Tibial nerve (tissue), 4 donors: ENCODE results near the gene DTX3. TPM values are rescaled to one million over a fixed set of nuclear protein-coding genes. Genes with fewer than 3 reads are reported as not detected.

Source experiments
- DNase-seq, 2 donors: peaks; one replicate each; pipeline ENCODE4 v3.0.0-alpha.2; 2019; ENCODE audit warnings: low spot score in 2 of 2
- H3K27ac ChIP-seq, 4 donors: fragments of 200-600 bp; sonication (generic) in 3 of 4; one replicate each; pipeline ENCODE4 v1.5.1; 2017 to 2019; ENCODE audit warnings: mild to moderate bottlenecking in 1 of 4
- H3K27me3 ChIP-seq, 2 donors: fragments of 200-600 bp; sonication (generic) in 1 of 2; one replicate each; pipeline versions ENCODE4 v1.5.1 to v1.6.0; 2017 to 2019
- H3K36me3 ChIP-seq, 3 donors: fragments of 200-600 bp; sonication (generic); one replicate each; pipeline ENCODE4 v1.5.1; 2018 to 2019
- H3K4me1 ChIP-seq, 4 donors: fragments of 200-600 bp; sonication (generic) in 3 of 4; one replicate each; pipeline ENCODE4 v1.5.1; 2017 to 2019
- H3K4me3 ChIP-seq, 4 donors: fragments of 200-600 bp; sonication (generic) in 3 of 4; one replicate each; pipeline ENCODE4 v1.5.1; 2017 to 2019; ENCODE audit warnings: mild to moderate bottlenecking in 1 of 4, moderate library complexity in 1 of 4
- H3K9me3 ChIP-seq, 4 donors: fragments of 200-600 bp; sonication (generic) in 3 of 4; one replicate each; pipeline ENCODE4 v1.5.1; 2017 to 2019
- EP300 ChIP-seq, 2 donors: sonication (generic); formaldehyde crosslinking; IDR thresholded peaks; one replicate each; pipeline ENCODE4 v1.6.1; 2017; ENCODE audit warnings: antibody characterized with exemption in 2 of 2, mild to moderate bottlenecking in 1 of 2
- POLR2A ChIP-seq, 2 donors: fragments of 450-650 bp; IDR thresholded peaks; one replicate each; pipeline ENCODE4 v1.6.1; 2017; ENCODE audit warnings: antibody characterized with exemption in 2 of 2, mild to moderate bottlenecking in 2 of 2, moderate library complexity in 2 of 2
- WGBS, 2 donors: methylation state at CpG; one replicate each; pipeline ENCODE4 v1.1.5; 2018; 5-methylcytosine and 5-hydroxymethylcytosine counted together
- total RNA-seq, 4 donors: library from RNA; depleted of rRNA; stranded (reverse); fragments of >200 nt; gene quantifications; one replicate each; pipeline ENCODE4 v1.1.0, GENCODE V29; 2016
- TF ChIP-seq, protein P1 (sequence below), 5 experiments: fragments of 200-600 bp in 3 of 5; fragments of 450-650 bp in 2 of 5; sonication (generic) in 3 of 5; IDR thresholded peaks; one replicate each; pipeline ENCODE4 v1.5.1; 2016 to 2019; ENCODE audit warnings: antibody characterized with exemption in 5 of 5, mild to moderate bottlenecking in 3 of 5, moderate library complexity in 2 of 5

The DTX3 gene
- total RNA-seq, 4 donors from 2014 or later: 19.0 to 33.1 (median 28.1) TPM

DNA sequence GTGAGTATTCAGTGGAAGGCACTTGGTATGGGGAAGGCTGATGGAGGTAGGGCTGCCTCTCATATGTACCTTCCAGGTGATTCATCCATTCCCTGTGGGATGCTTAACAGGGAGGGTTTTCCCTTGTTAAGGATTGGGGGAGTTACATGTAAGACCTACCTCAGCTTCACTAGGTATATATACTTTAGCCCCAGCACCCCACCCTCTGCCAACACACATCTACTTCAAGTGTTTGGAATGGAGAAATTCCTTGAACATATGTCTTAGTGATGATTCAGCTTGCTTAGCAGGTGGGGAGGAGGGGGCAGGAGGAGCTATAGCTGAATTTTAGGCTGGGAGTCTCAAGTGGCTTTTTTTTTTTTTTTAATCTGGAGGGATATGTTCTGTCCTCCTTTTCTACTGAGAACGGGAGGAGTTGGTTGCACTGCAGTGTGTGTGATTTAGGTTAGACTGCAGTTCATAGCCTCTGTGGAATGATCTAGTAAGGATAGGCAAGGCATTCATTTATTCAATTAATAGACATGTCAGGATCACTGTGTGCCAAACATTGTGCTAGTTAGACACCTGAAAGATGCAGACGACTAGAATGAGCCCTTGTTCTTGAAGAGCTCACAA lies 12.0 kb upstream of the DTX3 start:
- H3K9me3 ChIP-seq: no peaks in the 10 kb centered on the region
- no peak overlapping the region for H3K4me3 ChIP-seq
- no peak overlapping the region for H3K27ac ChIP-seq
- DNase-seq: no peak
- H3K27me3 ChIP-seq: no peaks in the 10 kb centered on the region
- H3K36me3 ChIP-seq: peaks cover 0 to 31% (median 0%) of the 10 kb centered on the region in 3 donors
- peaks cover 0 to 25% (median 9%) of the 10 kb centered on the region in 4 donors for H3K4me1 ChIP-seq
- WGBS, 2 donors: 64 to 70% methylated on average over 2 of the region's 2 CpGs
- TF ChIP-seq, protein P1, sequence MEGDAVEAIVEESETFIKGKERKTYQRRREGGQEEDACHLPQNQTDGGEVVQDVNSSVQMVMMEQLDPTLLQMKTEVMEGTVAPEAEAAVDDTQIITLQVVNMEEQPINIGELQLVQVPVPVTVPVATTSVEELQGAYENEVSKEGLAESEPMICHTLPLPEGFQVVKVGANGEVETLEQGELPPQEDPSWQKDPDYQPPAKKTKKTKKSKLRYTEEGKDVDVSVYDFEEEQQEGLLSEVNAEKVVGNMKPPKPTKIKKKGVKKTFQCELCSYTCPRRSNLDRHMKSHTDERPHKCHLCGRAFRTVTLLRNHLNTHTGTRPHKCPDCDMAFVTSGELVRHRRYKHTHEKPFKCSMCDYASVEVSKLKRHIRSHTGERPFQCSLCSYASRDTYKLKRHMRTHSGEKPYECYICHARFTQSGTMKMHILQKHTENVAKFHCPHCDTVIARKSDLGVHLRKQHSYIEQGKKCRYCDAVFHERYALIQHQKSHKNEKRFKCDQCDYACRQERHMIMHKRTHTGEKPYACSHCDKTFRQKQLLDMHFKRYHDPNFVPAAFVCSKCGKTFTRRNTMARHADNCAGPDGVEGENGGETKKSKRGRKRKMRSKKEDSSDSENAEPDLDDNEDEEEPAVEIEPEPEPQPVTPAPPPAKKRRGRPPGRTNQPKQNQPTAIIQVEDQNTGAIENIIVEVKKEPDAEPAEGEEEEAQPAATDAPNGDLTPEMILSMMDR (IDR thresholded peaks at IDR 0.05): no peak
- TF ChIP-seq EP300 (IDR thresholded peaks at IDR 0.05): no peak
- no peak for TF ChIP-seq POLR2A (IDR thresholded peaks at IDR 0.05)

DNA sequence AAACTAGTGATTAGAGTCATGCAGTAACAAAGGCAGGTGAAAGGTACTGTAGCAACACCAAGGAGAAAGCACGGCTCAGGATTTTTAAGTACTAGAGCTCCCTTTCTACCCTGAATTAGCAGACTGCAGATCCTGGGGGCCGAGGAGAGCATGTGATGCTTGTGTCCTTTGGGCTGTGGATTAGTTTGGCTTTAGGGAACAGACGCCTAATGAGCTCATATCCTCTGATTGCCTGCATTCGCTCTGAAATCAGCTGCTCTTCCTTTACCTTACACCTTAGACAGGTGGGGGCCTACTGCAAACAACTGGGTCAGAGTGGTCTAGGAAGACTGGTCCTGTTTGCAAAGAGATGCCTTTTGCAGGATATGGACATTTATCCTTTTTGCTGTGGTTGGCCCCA lies 11.4 kb upstream of the DTX3 start:
- H3K4me3 ChIP-seq: no peak overlapping the region
- H3K9me3 ChIP-seq: no peaks in the 10 kb centered on the region
- TF ChIP-seq, protein P1 (IDR thresholded peaks at IDR 0.05): no peak
- TF ChIP-seq POLR2A (IDR thresholded peaks at IDR 0.05) (no peak), EP300 (IDR thresholded peaks at IDR 0.05) (no peak)
- no peaks in the 10 kb centered on the region for H3K27me3 ChIP-seq
- peaks cover 0 to 37% (median 0%) of the 10 kb centered on the region in 3 donors for H3K36me3 ChIP-seq
- 76 to 78% methylated on average over 4 of the region's 4 CpGs for WGBS, 2 donors
- H3K27ac ChIP-seq: no peak overlapping the region
- H3K4me1 ChIP-seq: peaks cover 0 to 25% (median 9%) of the 10 kb centered on the region in 4 donors
- no peak for DNase-seq

DNA sequence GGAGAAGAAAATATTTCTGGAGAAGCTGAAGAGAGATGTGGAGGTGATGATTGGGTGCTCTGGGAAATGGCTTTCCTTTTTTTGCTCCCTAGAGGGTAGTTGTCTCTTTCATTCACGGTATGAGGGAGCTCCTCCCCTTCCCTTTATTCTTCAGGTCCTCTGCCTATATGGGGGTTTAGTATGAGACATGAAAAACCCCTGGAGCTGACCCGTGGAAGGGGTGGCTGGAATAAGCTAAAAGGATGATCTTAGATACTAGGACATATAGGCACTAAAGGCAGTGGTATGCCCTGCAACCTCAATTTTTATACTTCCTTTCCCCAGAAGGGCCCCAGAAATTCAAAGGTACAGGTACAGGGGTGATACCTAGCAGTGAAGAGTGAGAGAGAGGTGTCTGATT lies 4.2 kb upstream of the DTX3 start:
- DNase-seq: no peak
- Histone ChIP-seq H3K27me3 (no peaks in the 10 kb centered on the region), H3K27ac (no peak overlapping the region), H3K9me3 (no peaks in the 10 kb centered on the region), H3K4me3 (no peak overlapping the region), H3K36me3 (peaks cover 0 to 63% (median 0%) of the 10 kb centered on the region in 3 donors), H3K4me1 (peaks cover 0 to 18% (median 4%) of the 10 kb centered on the region in 4 donors)
- WGBS, 2 donors: 58 to 67% methylated on average over 2 of the region's 2 CpGs
- TF ChIP-seq, protein P1 (IDR thresholded peaks at IDR 0.05): no peak
- TF ChIP-seq POLR2A (IDR thresholded peaks at IDR 0.05): no peak
- no peak for TF ChIP-seq EP300 (IDR thresholded peaks at IDR 0.05)

DNA sequence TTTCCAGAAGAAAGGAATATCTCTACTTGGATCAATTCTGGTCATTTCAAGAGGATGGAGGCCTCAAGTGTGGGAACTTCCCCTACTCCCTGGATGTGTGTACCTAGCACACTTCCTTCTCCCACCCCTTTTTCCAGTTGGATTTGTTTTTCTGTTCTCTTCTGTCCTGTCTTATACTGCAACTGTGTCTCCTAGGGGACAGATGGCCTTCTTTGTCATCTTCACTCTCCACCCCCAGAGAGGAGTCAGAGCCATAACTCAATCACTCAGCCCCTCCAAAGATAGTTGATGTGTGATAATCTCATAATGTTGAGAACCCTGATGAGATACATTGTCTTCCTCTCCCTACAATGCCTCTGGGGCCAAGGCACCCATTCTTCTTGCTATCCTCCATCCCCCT lies 2.1 kb upstream of the DTX3 start:
- Histone ChIP-seq H3K27me3 (no peaks in the 10 kb centered on the region), H3K4me1 (peaks cover 0 to 40% (median 9%) of the 10 kb centered on the region in 4 donors), H3K9me3 (no peaks in the 10 kb centered on the region), H3K36me3 (peaks cover 0 to 57% (median 0%) of the 10 kb centered on the region in 3 donors), H3K4me3 (no peak overlapping the region), H3K27ac (no peak overlapping the region)
- TF ChIP-seq EP300 (IDR thresholded peaks at IDR 0.05) (no peak), POLR2A (IDR thresholded peaks at IDR 0.05) (no peak)
- TF ChIP-seq, protein P1 (IDR thresholded peaks at IDR 0.05): no peak
- no peak for DNase-seq

DNA sequence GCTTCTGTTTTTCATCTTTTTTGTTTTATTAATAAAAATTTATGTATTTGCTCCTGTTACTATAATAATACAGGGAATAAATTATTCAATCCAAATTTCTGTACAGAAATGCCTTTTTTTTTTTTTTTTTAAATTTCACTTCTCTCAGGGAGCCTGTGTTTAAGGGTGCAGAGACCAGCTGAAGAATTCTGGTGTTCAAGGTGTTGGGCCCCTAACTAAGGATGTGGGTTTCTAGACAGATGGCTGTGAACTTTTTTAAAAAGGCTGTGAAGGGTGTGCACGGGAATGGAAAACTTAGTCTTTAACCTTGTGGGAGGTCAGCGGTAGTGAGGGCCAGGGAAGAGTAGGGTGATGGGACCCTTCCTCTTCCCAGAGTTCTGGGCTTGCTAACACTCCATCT lies 1.3 kb upstream of the DTX3 start:
- H3K27me3 ChIP-seq: no peaks in the 10 kb centered on the region
- WGBS, 2 donors: 52 to 59% methylated on average over 2 of the region's 2 CpGs
- peak overlapping the region in 3 of 4 donors; percentile 80 to 97 (median 94) for H3K27ac ChIP-seq
- peaks cover 0 to 44% (median 9%) of the 10 kb centered on the region in 4 donors for H3K4me1 ChIP-seq
- H3K36me3 ChIP-seq: peaks cover 0 to 56% (median 0%) of the 10 kb centered on the region in 3 donors
- no peak for TF ChIP-seq POLR2A (IDR thresholded peaks at IDR 0.05)
- no peak for TF ChIP-seq EP300 (IDR thresholded peaks at IDR 0.05)
- TF ChIP-seq, protein P1 (IDR thresholded peaks at IDR 0.05): no peak
- H3K9me3 ChIP-seq: no peaks in the 10 kb centered on the region
- no peak overlapping the region for H3K4me3 ChIP-seq
- no peak for DNase-seq
